Liver (tissue), 9 donors: ENCODE data around the gene TMEM248. TPM values are rescaled to one million over a fixed set of nuclear protein-coding genes. Genes with fewer than 3 reads are reported as not detected.

Experiments
- DNase-seq: peaks from one replicate; pipeline ENCODE4 v3.0.0-alpha.2; 2017; ENCODE audit warnings: low spot score
- H3K27ac ChIP-seq, 2 donors: one replicate each; pipeline ENCODE4 v1.7.0; 2013; ENCODE audit warnings: inconsistent platforms in 2 of 2, low read length in 2 of 2, control low read depth in 1 of 2, low read depth in 1 of 2, mild to moderate bottlenecking in 1 of 2
- H3K27me3 ChIP-seq, 4 donors: one replicate each; pipeline versions ENCODE4 v1.6.1 to v1.7.0; 2013; ENCODE audit warnings: low read length in 3 of 4, inconsistent platforms in 1 of 4, mild to moderate bottlenecking in 1 of 4, moderate library complexity in 1 of 4; ENCODE audit not compliant: control insufficient read depth in 4 of 4, insufficient read depth in 4 of 4
- H3K36me3 ChIP-seq, 4 donors: one replicate each; pipeline versions ENCODE4 v1.6.1 to v1.7.0; 2013; ENCODE audit warnings: low read length in 3 of 4, mild to moderate bottlenecking in 3 of 4, low read depth in 1 of 4, moderate library complexity in 1 of 4; ENCODE audit not compliant: control insufficient read depth in 4 of 4, insufficient read depth in 3 of 4
- H3K4me1 ChIP-seq, 4 donors: one replicate each; pipeline versions ENCODE4 v1.6.1 to v1.7.0; 2013; ENCODE audit warnings: low read length in 3 of 4, mild to moderate bottlenecking in 3 of 4, moderate library complexity in 1 of 4; ENCODE audit not compliant: control insufficient read depth in 4 of 4, insufficient read depth in 4 of 4
- H3K4me3 ChIP-seq, 3 donors: one replicate each; pipeline versions ENCODE4 v1.6.1 to v1.7.0; 2013; ENCODE audit warnings: low read length in 3 of 3, control low read depth in 1 of 3, low read depth in 1 of 3, mild to moderate bottlenecking in 1 of 3
- H3K9ac ChIP-seq, 2 donors: one replicate each; pipeline ENCODE4 v1.7.0; 2013; ENCODE audit warnings: low read length in 2 of 2, mild to moderate bottlenecking in 2 of 2, moderate library complexity in 2 of 2, control low read depth in 1 of 2, low read depth in 1 of 2
- H3K9me3 ChIP-seq, 4 donors: one replicate each; pipeline versions ENCODE4 v1.6.1 to v1.7.0; 2013; ENCODE audit warnings: low read length in 3 of 4; ENCODE audit not compliant: control insufficient read depth in 4 of 4
- EGR1 ChIP-seq, 2 donors: IDR thresholded peaks; 2 replicates each; pipeline ENCODE4 v1.6.1; 2016 to 2018; ENCODE audit warnings: antibody characterized with exemption in 2 of 2, low read depth in 2 of 2
- FOXA1 ChIP-seq: IDR thresholded peaks from 2 replicates; pipeline ENCODE4 v1.6.1; 2016; ENCODE audit warnings: antibody characterized with exemption
- FOXA2 ChIP-seq: IDR thresholded peaks from 2 replicates; pipeline ENCODE4 v1.6.1; 2016; ENCODE audit warnings: antibody characterized with exemption
- GABPA ChIP-seq, 2 donors: IDR thresholded peaks in 1 of 2; conservative IDR thresholded peaks in 1 of 2; 2 replicates each; pipeline ENCODE4 v1.6.1; 2016; ENCODE audit warnings: antibody characterized with exemption in 2 of 2, mild to moderate bottlenecking in 1 of 2, moderate library complexity in 1 of 2
- HNF4A ChIP-seq, 2 donors: conservative IDR thresholded peaks; 2 replicates each; pipeline ENCODE4 v1.6.1; 2016; ENCODE audit warnings: antibody characterized with exemption in 2 of 2, mild to moderate bottlenecking in 2 of 2
- HNF4G ChIP-seq: IDR thresholded peaks from 2 replicates; pipeline ENCODE4 v1.6.1; 2016; ENCODE audit warnings: antibody characterized with exemption
- JUND ChIP-seq, 2 donors: IDR thresholded peaks; 2 replicates each; pipeline ENCODE4 v1.6.1; 2016; ENCODE audit warnings: antibody characterized with exemption in 2 of 2
- NR2F2 ChIP-seq: IDR thresholded peaks from 2 replicates; pipeline ENCODE4 v1.6.1; 2016; ENCODE audit warnings: antibody characterized with exemption
- RAD21 ChIP-seq, 2 donors: IDR thresholded peaks; 2 replicates each; pipeline ENCODE4 v1.6.1; 2016; ENCODE audit warnings: antibody characterized with exemption in 2 of 2, mild to moderate bottlenecking in 2 of 2
- REST ChIP-seq: IDR thresholded peaks from 2 replicates; pipeline ENCODE4 v1.6.1; 2016; ENCODE audit warnings: antibody characterized with exemption, mild to moderate bottlenecking
- RXRA ChIP-seq, 2 donors: IDR thresholded peaks; 2 replicates each; pipeline ENCODE4 v1.6.1; 2017 to 2018; ENCODE audit warnings: antibody characterized with exemption in 2 of 2, mild to moderate bottlenecking in 1 of 2
- SP1 ChIP-seq: IDR thresholded peaks from 2 replicates; pipeline ENCODE4 v1.6.1; 2018; ENCODE audit warnings: antibody characterized with exemption, mild to moderate bottlenecking
- TAF1 ChIP-seq: conservative IDR thresholded peaks from 2 replicates; pipeline ENCODE4 v1.6.1; 2016; ENCODE audit warnings: antibody characterized with exemption, mild to moderate bottlenecking
- YY1 ChIP-seq: IDR thresholded peaks from 2 replicates; pipeline ENCODE4 v1.6.1; 2016; ENCODE audit warnings: antibody characterized with exemption, mild to moderate bottlenecking
- WGBS: extraction: QIAGEN DNeasy Blood & Tissue Kit; methylation state at CpG from one replicate; pipeline ENCODE4 v1.1.7; 2013; 5-methylcytosine and 5-hydroxymethylcytosine counted together
- polyA plus RNA-seq, 2 donors: library from polyadenylated mRNA; stranded (reverse) in 1 of 2; unstranded in 1 of 2; fragments of 200-250 nt in 1 of 2; fragments of >200 nt in 1 of 2; fragmentation: Nextera tagmentation in 1 of 2; extraction: Ambion mirVana in 1 of 2; gene quantifications; one replicate each; pipeline versions ENCODE4 v1.2.1 to v1.2.3, GENCODE V29; 2013 to 2015
- total RNA-seq, 2 donors: library from RNA; depleted of rRNA; stranded (reverse); fragments of >200 nt; gene quantifications; one replicate each; pipeline ENCODE4 v1.2.3, GENCODE V29; 2014
- TF ChIP-seq, protein P1 (sequence below): IDR thresholded peaks from 2 replicates; pipeline ENCODE4 v1.6.1; 2016; ENCODE audit warnings: antibody characterized with exemption
- TF ChIP-seq, protein P2 (sequence below): IDR thresholded peaks from 2 replicates; pipeline ENCODE4 v1.6.1; 2016; ENCODE audit warnings: antibody characterized with exemption
- TF ChIP-seq, protein P3 (sequence below): IDR thresholded peaks from 2 replicates; pipeline ENCODE4 v1.6.1; 2016; ENCODE audit warnings: antibody characterized with exemption
- donor health status: healthy.
- donor health status: healthy.
- donor health status: healthy.
- donor health status: healthy.
- donor health status: healthy.

The TMEM248 gene
- total and polyA plus RNA-seq, 4 donors, result 31.4 to 45.6 (median 41.6) TPM

DNA sequence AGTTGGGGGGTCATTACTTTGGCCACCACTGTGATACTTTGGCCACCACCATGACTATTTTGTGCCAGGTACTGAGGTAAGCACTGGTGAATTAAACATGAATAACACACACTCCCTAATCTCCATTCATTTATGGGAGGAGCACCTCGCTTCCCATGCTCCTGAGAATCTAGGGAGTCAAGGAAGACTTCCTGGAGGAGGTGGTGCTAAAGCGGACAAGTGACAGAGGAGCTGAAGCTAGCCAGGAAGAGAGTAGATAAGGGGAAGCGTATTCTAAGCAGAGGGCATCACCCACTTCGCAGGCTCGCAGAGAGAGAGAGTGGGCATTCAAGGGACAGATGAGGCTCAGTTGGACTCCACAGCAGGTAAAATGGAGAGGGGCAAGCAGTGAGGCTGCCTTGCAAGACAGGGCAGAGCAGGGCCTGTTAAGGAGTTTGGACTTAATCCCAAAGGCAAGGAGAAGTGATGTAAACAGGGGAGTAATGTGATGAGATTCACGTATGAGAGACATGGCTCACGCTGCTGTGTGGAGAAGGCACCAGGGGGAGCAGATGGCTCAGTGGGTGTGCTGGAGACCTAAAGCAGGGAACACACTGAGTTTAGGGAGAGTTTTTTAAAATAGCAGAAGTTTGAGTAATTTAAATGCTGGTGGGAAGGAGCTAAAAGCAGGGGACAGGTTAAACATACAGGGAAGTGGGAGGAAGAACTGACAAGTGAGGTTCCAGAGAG, 21.3 kb upstream of the TMEM248 start:
- Histone ChIP-seq H3K9me3 (no peaks in the 10 kb centered on the region), H3K27me3 (no peaks in the 10 kb centered on the region), H3K36me3 (peaks cover 3 to 37% (median 10%) of the 10 kb centered on the region in 4 donors), H3K4me3 (no peak overlapping the region), H3K4me1 (no peaks in the 10 kb centered on the region), H3K27ac (no peak overlapping the region), H3K9ac (no peak overlapping the region)
- no peak for DNase-seq
- TF ChIP-seq TAF1, result no peak
- WGBS, result 93% methylated on average over 7 of the region's 7 CpGs

GRCh38 chr7:66901941-66902843, 18.8 kb upstream of the TMEM248 start:
- Histone ChIP-seq H3K27ac (no peak overlapping the region), H3K4me3 (no peak overlapping the region), H3K9me3 (no peaks in the 10 kb centered on the region), H3K4me1 (no peaks in the 10 kb centered on the region), H3K9ac (no peak overlapping the region), H3K27me3 (no peaks in the 10 kb centered on the region), H3K36me3 (peaks cover 3 to 28% (median 8%) of the 10 kb centered on the region in 4 donors)
- no peak for DNase-seq
- 98% methylated on average over 47 of the region's 47 CpGs for WGBS
- TF ChIP-seq, protein P1, sequence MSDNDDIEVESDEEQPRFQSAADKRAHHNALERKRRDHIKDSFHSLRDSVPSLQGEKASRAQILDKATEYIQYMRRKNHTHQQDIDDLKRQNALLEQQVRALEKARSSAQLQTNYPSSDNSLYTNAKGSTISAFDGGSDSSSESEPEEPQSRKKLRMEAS, result no peak
- TF ChIP-seq, protein P2, sequence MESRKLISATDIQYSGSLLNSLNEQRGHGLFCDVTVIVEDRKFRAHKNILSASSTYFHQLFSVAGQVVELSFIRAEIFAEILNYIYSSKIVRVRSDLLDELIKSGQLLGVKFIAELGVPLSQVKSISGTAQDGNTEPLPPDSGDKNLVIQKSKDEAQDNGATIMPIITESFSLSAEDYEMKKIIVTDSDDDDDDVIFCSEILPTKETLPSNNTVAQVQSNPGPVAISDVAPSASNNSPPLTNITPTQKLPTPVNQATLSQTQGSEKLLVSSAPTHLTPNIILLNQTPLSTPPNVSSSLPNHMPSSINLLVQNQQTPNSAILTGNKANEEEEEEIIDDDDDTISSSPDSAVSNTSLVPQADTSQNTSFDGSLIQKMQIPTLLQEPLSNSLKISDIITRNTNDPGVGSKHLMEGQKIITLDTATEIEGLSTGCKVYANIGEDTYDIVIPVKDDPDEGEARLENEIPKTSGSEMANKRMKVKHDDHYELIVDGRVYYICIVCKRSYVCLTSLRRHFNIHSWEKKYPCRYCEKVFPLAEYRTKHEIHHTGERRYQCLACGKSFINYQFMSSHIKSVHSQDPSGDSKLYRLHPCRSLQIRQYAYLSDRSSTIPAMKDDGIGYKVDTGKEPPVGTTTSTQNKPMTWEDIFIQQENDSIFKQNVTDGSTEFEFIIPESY, result no peak
- no peak for TF ChIP-seq NR2F2
- no peak for TF ChIP-seq YY1
- no peak for TF ChIP-seq FOXA1
- TF ChIP-seq TAF1, result no peak
- TF ChIP-seq FOXA2, result no peak
- TF ChIP-seq JUND (IDR thresholded peaks at IDR 0.05), result no peak
- no peak for TF ChIP-seq SP1
- no peak for TF ChIP-seq RXRA (IDR thresholded peaks at IDR 0.05)
- TF ChIP-seq HNF4A (conservative IDR thresholded peaks at IDR 0.05), result no peak
- TF ChIP-seq RAD21 (IDR thresholded peaks at IDR 0.05), result no peak
- TF ChIP-seq GABPA (IDR thresholded peaks at IDR 0.05 in 1 of 2, conservative IDR thresholded peaks at IDR 0.05 in 1 of 2), result no peak
- TF ChIP-seq HNF4G, result no peak
- no peak for TF ChIP-seq REST
- TF ChIP-seq EGR1 (IDR thresholded peaks at IDR 0.05; ENCODE audit: low read depth in 2 of 2), result no peak
- TF ChIP-seq, protein P3, sequence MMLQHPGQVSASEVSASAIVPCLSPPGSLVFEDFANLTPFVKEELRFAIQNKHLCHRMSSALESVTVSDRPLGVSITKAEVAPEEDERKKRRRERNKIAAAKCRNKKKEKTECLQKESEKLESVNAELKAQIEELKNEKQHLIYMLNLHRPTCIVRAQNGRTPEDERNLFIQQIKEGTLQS, result no peak
